Adipose tissue (tissue), 3 donors: ENCODE measurements around the gene TOB1. TPM values are rescaled to one million over a fixed set of nuclear protein-coding genes. Genes with fewer than 3 reads are reported as not detected.

Experiments
- H3K27ac ChIP-seq: one replicate; pipeline ENCODE4 v1.5.1; 2013; ENCODE audit warnings: low read depth, low read length
- WGBS, 3 donors: extraction: QIAGEN DNeasy Blood & Tissue Kit; methylation state at CpG; one replicate each; pipeline ENCODE4 v1.1.7; 2013; 5-methylcytosine and 5-hydroxymethylcytosine counted together
- polyA plus RNA-seq, 3 donors: library from polyadenylated mRNA; stranded (reverse); fragments of 200-250 nt; gene quantifications; one replicate each; pipeline ENCODE4 v1.2.3, GENCODE V29; 2013
- donor health status: healthy with polysubstance abuse.
- donor health status: Bipolar disorder and iron deficiency.
- donor health status: healthy.

TOB1 gene
- polyA plus RNA-seq, 3 donors = 16.3 to 81.5 (median 25.4) TPM

DNA sequence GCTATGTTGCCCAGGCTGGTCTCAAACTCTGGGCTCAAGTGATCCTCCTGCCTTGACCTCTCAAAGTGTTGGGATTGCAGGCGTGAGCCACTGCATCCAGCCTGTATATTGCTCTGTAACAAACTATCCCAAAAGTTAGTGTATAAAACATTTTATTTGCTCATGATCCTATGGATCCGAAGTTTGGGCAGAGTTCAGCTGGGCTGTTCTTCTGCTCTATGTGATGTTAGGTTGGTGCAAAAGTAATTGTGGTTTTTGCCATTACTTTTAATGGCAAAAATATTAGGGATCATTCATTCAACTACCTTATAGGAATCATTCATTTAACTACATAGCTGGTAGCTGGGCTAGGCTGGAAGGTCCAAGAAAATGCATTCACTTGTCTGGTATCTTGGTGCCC is 43.6 kb downstream of the TOB1 start:
- no peak overlapping the region for H3K27ac ChIP-seq
- 92 to 97% (median 95%) methylated on average over 2 of the region's 2 CpGs for WGBS, 3 donors

DNA sequence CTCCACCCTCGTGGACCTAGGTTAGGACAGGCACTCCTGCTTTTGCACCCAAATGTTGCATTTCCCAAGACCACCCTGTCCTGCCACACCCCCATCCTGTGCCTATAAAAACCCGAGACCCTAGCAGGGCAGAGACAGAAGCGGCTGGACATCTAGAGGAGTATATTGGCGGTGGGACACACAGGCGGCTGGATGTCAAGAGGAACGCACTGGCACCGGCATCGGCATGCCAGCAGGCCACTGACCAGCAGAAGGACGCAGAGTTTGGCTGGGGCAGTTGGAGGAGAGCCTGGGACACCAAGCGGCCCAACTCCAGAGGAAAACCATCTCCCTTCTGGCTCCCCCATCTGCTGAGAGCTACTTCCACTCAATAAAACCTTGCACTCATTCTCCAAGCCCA is 45.5 kb downstream of the TOB1 start:
- H3K27ac ChIP-seq = no peak overlapping the region
- 79 to 87% (median 84%) methylated on average over 10 of the region's 10 CpGs for WGBS, 3 donors

DNA sequence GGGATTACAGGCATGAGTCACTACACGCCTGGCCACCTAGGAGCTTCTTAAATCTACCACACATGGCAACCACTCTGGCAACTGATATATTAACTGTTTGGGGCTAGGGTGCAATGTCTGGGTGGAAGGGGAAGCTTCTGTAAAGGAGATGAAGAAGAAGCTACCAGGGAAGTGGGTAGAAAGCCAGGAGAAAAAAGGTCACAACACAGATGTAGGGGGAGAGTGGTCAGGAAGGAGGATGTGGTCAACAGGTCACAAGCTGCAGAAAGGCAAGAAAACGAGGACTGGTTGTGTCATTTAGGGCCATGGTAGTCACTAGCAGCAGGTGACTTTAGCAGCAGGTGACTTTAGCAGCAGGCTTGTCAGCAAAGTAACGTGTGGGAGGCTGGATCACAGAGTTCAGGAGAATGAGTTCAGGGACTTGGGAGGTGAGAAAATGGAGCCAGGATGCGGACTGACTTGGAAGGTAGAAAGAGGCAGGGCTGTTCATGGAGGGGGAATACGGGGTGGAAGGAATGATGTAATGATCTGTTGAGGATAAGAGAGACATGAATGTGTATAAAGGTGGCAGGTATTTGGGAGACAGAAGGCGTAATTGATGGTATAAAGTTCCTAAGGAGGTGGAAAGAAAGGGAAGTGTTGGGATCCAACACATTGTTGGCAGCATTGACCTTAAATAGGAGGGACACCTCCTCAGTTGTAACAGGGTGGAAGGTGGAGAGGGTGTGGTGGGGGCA is 47.1 kb downstream of the TOB1 start:
- no peak overlapping the region for H3K27ac ChIP-seq
- whole genome bisulfite sequencing, 3 donors = 64 to 73% (median 64%) methylated on average over 6 of the region's 6 CpGs

- WGBS, 3 donors = 86 to 93% (median 91%) methylated on average over 4 of the region's 4 CpGs
- no peak overlapping the region for H3K27ac ChIP-seq
Measured at GRCh38 chr17:50818261-50818660, 47.9 kb downstream of the TOB1 start.

- WGBS, 3 donors = 66 to 72% (median 69%) methylated on average over 7 of the region's 7 CpGs
- H3K27ac ChIP-seq = no peak overlapping the region
Measured at GRCh38 chr17:50817838-50818237, 48.3 kb downstream of the TOB1 start.

DNA sequence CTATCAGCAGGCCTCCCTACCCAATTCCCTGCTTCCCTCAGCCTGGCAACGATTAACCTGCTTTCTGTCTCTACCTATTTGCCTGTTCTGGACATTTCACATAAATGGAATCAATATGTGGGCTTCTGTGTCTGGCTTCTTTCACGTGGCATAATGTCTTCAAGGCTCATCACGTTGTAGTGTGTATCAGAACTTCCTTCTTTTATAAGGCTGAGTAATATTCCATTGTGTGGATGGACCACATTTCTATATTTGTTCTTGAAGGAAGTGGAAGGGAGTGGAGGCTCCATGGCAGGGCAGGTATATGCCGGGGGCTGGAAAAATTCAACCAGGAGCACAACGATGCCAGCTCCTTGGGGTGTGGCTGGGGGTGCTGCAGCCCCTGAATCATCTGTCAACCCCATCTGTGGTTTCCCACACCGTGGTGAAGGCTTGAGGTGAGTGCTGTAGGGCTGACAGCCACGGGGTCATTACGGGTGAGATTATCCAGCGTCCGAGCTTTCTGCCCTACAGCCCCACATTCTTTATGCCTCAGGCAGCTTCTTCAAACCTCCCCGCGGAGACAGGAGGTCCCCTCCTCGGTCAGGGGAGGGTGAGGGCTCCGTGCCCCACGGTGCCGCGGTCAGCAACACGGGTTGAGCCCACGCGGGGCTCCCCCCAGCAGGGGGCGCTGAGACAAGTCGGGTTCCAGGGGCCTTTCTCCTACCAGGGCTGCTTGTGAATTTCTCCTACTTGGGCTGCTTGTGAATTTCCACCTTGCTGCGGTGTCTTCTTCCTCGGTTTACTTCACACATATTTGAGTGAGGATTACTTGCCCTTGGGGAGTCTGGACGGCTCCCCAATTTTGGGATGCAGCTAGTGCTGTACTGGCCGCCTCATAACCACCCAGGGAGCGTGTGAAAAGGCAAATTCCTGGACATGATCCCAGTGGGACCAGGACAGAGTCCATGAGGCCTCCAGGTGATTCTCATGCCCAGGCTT is 49.1 kb downstream of the TOB1 start:
- 18 to 29% (median 27%) methylated on average over 26 to 27 of the region's 27 CpGs for WGBS, 3 donors
- H3K27ac ChIP-seq = no peak overlapping the region

DNA sequence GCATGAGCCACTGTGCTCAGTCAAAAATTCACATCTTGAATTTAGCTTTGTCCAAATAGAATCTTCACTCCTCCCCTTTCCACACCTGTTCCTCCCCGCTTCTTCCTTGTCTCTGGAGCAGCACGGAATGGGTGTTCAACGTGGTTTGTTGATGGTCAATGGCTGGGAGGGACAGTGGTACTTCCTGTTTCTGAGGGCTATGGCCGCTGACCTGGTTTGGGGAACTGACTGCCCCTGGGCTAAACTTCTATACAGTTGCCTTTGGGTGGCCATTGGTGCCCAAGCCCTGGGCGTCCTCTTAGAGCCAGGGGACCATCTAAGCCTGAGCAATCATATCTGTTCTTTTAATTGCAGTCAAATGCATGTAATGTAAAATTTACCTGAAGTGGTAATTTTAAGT is 49.9 kb downstream of the TOB1 start:
- no peak overlapping the region for H3K27ac ChIP-seq
- WGBS, 3 donors = 74 to 86% (median 77%) methylated on average over 5 of the region's 5 CpGs

DNA sequence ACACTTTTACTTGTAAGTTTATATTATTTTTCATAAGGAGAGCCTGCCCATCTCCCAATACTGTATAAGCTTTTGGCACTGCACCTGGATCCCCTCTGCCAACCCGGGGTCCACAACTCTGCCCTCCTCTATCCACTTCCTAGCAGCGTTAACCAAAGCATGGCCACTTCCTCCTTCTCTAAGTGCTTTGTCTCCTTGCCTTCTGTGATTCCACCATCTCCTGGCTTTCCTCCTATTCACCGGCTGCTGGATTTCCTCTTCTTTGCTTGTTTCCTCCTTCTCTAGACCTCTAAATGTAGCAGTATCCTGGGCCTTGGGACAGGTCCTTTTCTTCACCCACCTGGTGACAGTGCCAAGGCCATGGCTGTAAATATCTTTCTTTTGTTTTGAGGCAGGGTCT is 50.8 kb downstream of the TOB1 start:
- 35 to 81% (median 54%) methylated on average over 3 of the region's 3 CpGs for WGBS, 3 donors
- H3K27ac ChIP-seq = no peak overlapping the region

DNA sequence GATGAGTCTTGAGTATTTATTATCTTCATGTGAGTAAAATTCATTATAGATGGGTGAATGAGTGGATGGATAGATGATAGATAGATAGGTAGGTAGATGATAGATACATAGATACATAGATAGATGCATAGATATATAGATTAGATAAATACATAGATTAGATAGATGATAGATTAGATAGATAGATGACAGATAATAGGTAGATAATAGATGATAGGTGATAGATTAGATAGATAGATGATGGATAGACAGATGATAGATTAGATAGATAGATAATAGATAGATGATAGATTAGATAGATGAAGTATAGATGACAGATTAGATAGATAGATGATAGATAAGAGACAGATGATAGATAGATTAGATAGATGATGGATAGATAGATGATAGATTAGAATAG is 52.6 kb downstream of the TOB1 start:
- H3K27ac ChIP-seq = no peak overlapping the region

Other genes starting within 250 kb of the TOB1 start
- gene ABCC3, start 231.5 kb downstream of the TOB1 start, polyA plus RNA-seq = 10 to 100 TPM in 1 of 3 donors, 1 to 10 TPM in 2; 3.0 to 25.1 (median 8.1) TPM
- 10 to 100 TPM in 2 of 3 donors, 1 to 10 TPM in 1; 8.2 to 37.9 (median 35.7) TPM for gene ANKRD40, start 158.4 kb downstream of the TOB1 start, polyA plus RNA-seq
- gene LUC7L3, start 146.8 kb downstream of the TOB1 start, polyA plus RNA-seq = 10 to 100 TPM; 40.0 to 64.0 (median 44.7) TPM
- gene ANKRD40CL, start 98.8 kb downstream of the TOB1 start, polyA plus RNA-seq = under 1 TPM in 1 of 3 donors, not detected in 2; 0.33 TPM
- under 1 TPM; 0.01 to 0.11 (median 0.09) TPM for gene WFIKKN2, start 30.8 kb downstream of the TOB1 start, polyA plus RNA-seq